Trophoblast cell (in vitro differentiated cells and primary cell): ENCODE results near the gene TRAPPC14.

Experiments
- DNase-seq, 2 donors: peaks; one replicate each; pipeline ENCODE4 v3.0.0-alpha.2; 2016
- H2AFZ ChIP-seq: 2 replicates; pipeline ENCODE4 v1.6.1; 2013; ENCODE audit warnings: low read length, moderate library complexity, mild to moderate bottlenecking; ENCODE audit not compliant: insufficient read depth, poor library complexity
- H2AK5ac ChIP-seq: 2 replicates; pipeline ENCODE4 v1.6.1; 2013; ENCODE audit warnings: mild to moderate bottlenecking, low read length
- H2BK120ac ChIP-seq: 2 replicates; pipeline ENCODE4 v1.6.1; 2013; ENCODE audit warnings: low read length, mild to moderate bottlenecking, moderate library complexity; ENCODE audit not compliant: insufficient read depth, poor library complexity
- H2BK12ac ChIP-seq: 2 replicates; pipeline ENCODE4 v1.6.1; 2013; ENCODE audit warnings: mild to moderate bottlenecking, low read length, moderate library complexity
- H2BK5ac ChIP-seq: 2 replicates; pipeline ENCODE4 v1.6.1; 2013; ENCODE audit warnings: low read length, low read depth, moderate library complexity, mild to moderate bottlenecking; ENCODE audit not compliant: poor library complexity
- H3K14ac ChIP-seq: 2 replicates; pipeline ENCODE4 v1.6.1; 2013; ENCODE audit warnings: mild to moderate bottlenecking, low read length
- H3K18ac ChIP-seq: 2 replicates; pipeline ENCODE4 v1.6.1; 2013; ENCODE audit warnings: mild to moderate bottlenecking, low read length
- H3K23ac ChIP-seq: 2 replicates; pipeline ENCODE4 v1.6.1; 2013; ENCODE audit warnings: low read length
- H3K27ac ChIP-seq: 2 replicates; pipeline ENCODE4 v1.5.1; 2013; ENCODE audit warnings: low read depth, mild to moderate bottlenecking, inconsistent platforms, low read length, moderate library complexity
- H3K27me3 ChIP-seq: 2 replicates; pipeline ENCODE4 v1.6.1; 2013; ENCODE audit warnings: inconsistent platforms, mild to moderate bottlenecking, low read length, moderate library complexity; ENCODE audit not compliant: insufficient read depth
- H3K36me3 ChIP-seq, 2 experiments: 1 replicate in 1 of 2; 2 replicates in 1 of 2; pipeline ENCODE4 v1.6.1; 2013; ENCODE audit warnings: low read length in 2 of 2, mild to moderate bottlenecking in 2 of 2, moderate library complexity in 1 of 2; ENCODE audit not compliant: insufficient read depth in 2 of 2, control insufficient read depth in 1 of 2
- H3K4ac ChIP-seq: 2 replicates; pipeline ENCODE4 v1.6.1; 2013; ENCODE audit warnings: low read depth, mild to moderate bottlenecking, low read length, moderate library complexity
- H3K4me1 ChIP-seq, 2 experiments: 1 replicate in 1 of 2; 2 replicates in 1 of 2; pipeline ENCODE4 v1.6.1; 2013; ENCODE audit warnings: low read length in 2 of 2, mild to moderate bottlenecking in 2 of 2, moderate library complexity in 1 of 2; ENCODE audit not compliant: insufficient read depth in 2 of 2, control insufficient read depth in 1 of 2
- H3K4me2 ChIP-seq: 2 replicates; pipeline ENCODE4 v1.6.1; 2013; ENCODE audit warnings: inconsistent platforms, mild to moderate bottlenecking, low read length, moderate library complexity
- H3K4me3 ChIP-seq: 2 replicates; pipeline ENCODE4 v1.5.1; 2013; ENCODE audit warnings: mild to moderate bottlenecking, low read depth, low read length, inconsistent platforms
- H3K79me1 ChIP-seq: one replicate; pipeline ENCODE4 v1.6.1; 2013; ENCODE audit warnings: low read length
- H3K79me2 ChIP-seq: 2 replicates; pipeline ENCODE4 v1.6.1; 2013; ENCODE audit warnings: low read length, mild to moderate bottlenecking; ENCODE audit not compliant: control insufficient read depth, insufficient read depth, poor library complexity
- H3K9ac ChIP-seq: 2 replicates; pipeline ENCODE4 v1.6.1; 2013; ENCODE audit warnings: mild to moderate bottlenecking, low read length
- H3K9me3 ChIP-seq: 2 replicates; pipeline ENCODE4 v1.6.1; 2013; ENCODE audit warnings: low read depth, mild to moderate bottlenecking, control low read depth, inconsistent platforms, low read length; ENCODE audit not compliant: insufficient read depth
- H4K12ac ChIP-seq: 2 replicates; pipeline ENCODE4 v1.6.1; 2013; ENCODE audit warnings: low read depth, mild to moderate bottlenecking, low read length, moderate library complexity
- H4K8ac ChIP-seq: 2 replicates; pipeline ENCODE4 v1.6.1; 2013; ENCODE audit warnings: low read depth, mild to moderate bottlenecking, low read length, moderate library complexity
- H4K91ac ChIP-seq: one replicate; pipeline ENCODE4 v1.6.1; 2013; ENCODE audit warnings: low read depth, mild to moderate bottlenecking, low read length, moderate library complexity
- WGBS: extraction: QIAGEN DNeasy Blood & Tissue Kit; methylation state at CpG from one replicate; pipeline ENCODE4 v1.1.7; 2013; ENCODE audit warnings: missing lambda C conversion rate; ENCODE audit not compliant: insufficient read length, insufficient coverage; ENCODE audit errors: extremely low coverage; 5-methylcytosine and 5-hydroxymethylcytosine counted together

Gene TRAPPC14

GRCh38 chr7:100126931-100127865, 31.3 kb downstream of the TRAPPC14 start, which contains the start of gene MBLAC1:
Gene MBLAC1, plus strand, starts transcription at chr7:100126967. Its CDS starts 429 bp downstream, at chr7:100127396.
- no CpG with 5 or more reads among the region's 85 CpGs for WGBS

DNA sequence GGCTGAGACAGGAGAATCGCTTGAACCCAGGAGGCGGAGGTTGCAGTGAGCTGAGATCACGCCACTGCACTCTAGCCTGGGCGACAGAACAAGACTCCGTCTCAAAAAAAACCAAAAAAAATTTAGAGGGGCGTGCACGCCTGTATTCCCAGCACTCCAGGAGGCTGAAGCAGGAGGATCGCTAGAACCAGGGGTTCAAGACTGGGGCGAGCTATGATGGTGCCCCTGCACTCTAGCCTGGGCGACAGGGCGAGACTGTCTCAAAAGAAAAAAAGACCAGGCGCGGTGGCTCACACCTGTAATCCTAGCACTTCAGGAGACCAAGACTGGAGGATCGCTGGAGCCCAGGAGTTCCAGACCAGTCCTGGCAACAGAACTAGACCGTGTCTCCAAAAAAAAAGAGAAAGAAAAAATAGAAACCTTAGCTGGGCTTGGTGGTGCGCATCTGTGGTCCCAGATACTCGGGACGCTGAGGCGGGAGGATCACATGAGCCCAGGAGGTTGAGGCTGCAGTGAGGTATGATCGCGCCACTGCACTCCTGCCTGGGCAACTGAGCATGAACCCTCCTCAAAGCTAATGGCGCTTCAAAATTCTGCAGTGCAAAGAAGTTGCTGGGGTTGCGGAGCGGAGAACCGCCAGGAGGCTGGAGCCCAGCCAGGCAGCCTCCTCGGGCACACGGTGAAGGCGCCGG, 32.1 kb downstream of the TRAPPC14 start:
- peak overlapping the region; percentile 3 for H2AK5ac ChIP-seq
- H3K9me3 ChIP-seq: no peaks in the 10 kb centered on the region
- peak overlapping the region; percentile 88 for H3K27ac ChIP-seq
- H3K9ac ChIP-seq: peak overlapping the region; percentile 79
- peaks cover 3 to 17% of the 10 kb centered on the region in 2 experiments for H3K4me1 ChIP-seq
- peak in 1 of 2 donors; percentile 73 for DNase-seq
- peak overlapping the region; percentile 89 for H4K8ac ChIP-seq
- peak overlapping the region; percentile 57 for H3K4ac ChIP-seq
- peak overlapping the region; percentile 12 for H2BK120ac ChIP-seq
- H3K23ac ChIP-seq: no peak overlapping the region
- H2AFZ ChIP-seq: peak overlapping the region; percentile 67
- no peaks in the 10 kb centered on the region for H3K36me3 ChIP-seq
- peak overlapping the region; percentile 41 for H2BK12ac ChIP-seq
- H3K79me1 ChIP-seq: peaks cover 15% of the 10 kb centered on the region
- H3K27me3 ChIP-seq: no peaks in the 10 kb centered on the region
- H3K14ac ChIP-seq: peak overlapping the region; percentile 85
- peak overlapping the region; percentile 92 for H4K91ac ChIP-seq
- WGBS: no CpG with 5 or more reads among the region's 29 CpGs
- H3K79me2 ChIP-seq: peaks cover 13% of the 10 kb centered on the region
- H3K4me2 ChIP-seq: peak overlapping the region; percentile 75
- peak overlapping the region; percentile 73 for H3K18ac ChIP-seq
- H4K12ac ChIP-seq: peak overlapping the region; percentile 85
- peak overlapping the region; percentile 87 for H2BK5ac ChIP-seq
- H3K4me3 ChIP-seq: peak overlapping the region; percentile 81

More at GRCh38 chr7:100126931-100127865, 31.3 kb downstream of the TRAPPC14 start, which contains the start of gene MBLAC1:
- H3K4ac ChIP-seq: peak within 1 kb of the TSS; percentile 60
- H3K14ac ChIP-seq: peak within 1 kb of the TSS; percentile 85
- peak within 1 kb of the TSS; percentile 50 for H2AK5ac ChIP-seq
- H3K79me2 ChIP-seq: peaks cover 13% of the 10 kb centered on the region
- H3K4me3 ChIP-seq: peak within 1 kb of the TSS; percentile 81
- H3K4me2 ChIP-seq: peak within 1 kb of the TSS; percentile 75
- peak within 1 kb of the TSS; percentile 87 for H2BK5ac ChIP-seq
- H4K91ac ChIP-seq: peak within 1 kb of the TSS; percentile 92
- no peaks in the 10 kb centered on the region for H3K27me3 ChIP-seq
- peak within 1 kb of the TSS; percentile 73 for H3K18ac ChIP-seq
- H3K79me1 ChIP-seq: peaks cover 15% of the 10 kb centered on the region
- H2BK12ac ChIP-seq: peak within 1 kb of the TSS; percentile 41
- peak within 1 kb of the TSS; percentile 79 for H3K9ac ChIP-seq
- no peak within 1 kb of the TSS for H3K23ac ChIP-seq
- H3K9me3 ChIP-seq: no peaks in the 10 kb centered on the region
- peak within 1 kb of the TSS; percentile 45 for H2BK120ac ChIP-seq
- peak within 1 kb of the TSS; percentile 89 for H4K8ac ChIP-seq
- peak within 1 kb of the TSS; percentile 67 for H2AFZ ChIP-seq
- H3K4me1 ChIP-seq: peaks cover 3 to 14% of the 10 kb centered on the region in 2 experiments
- peak within 1 kb of the TSS; percentile 88 for H3K27ac ChIP-seq
- peak; percentile 79 to 92 for DNase-seq
- peak within 1 kb of the TSS; percentile 95 for H4K12ac ChIP-seq
- no peaks in the 10 kb centered on the region for H3K36me3 ChIP-seq

- no peak overlapping the region for H3K9ac ChIP-seq
- H3K79me1 ChIP-seq: peaks cover 15% of the 10 kb centered on the region
- no peak overlapping the region for H3K23ac ChIP-seq
- no peak overlapping the region for H2BK12ac ChIP-seq
- peaks cover 7 to 21% of the 10 kb centered on the region in 2 experiments for H3K4me1 ChIP-seq
- no peak overlapping the region for H3K4ac ChIP-seq
- H3K18ac ChIP-seq: no peak overlapping the region
- H4K12ac ChIP-seq: no peak overlapping the region
- no peak overlapping the region for H3K4me2 ChIP-seq
- no peak overlapping the region for H4K91ac ChIP-seq
- WGBS: no CpG with 5 or more reads among the region's 4 CpGs
- H3K79me2 ChIP-seq: peaks cover 13% of the 10 kb centered on the region
- H3K14ac ChIP-seq: no peak overlapping the region
- DNase-seq: no peak
- no peak overlapping the region for H4K8ac ChIP-seq
- H3K9me3 ChIP-seq: no peaks in the 10 kb centered on the region
- H3K4me3 ChIP-seq: no peak overlapping the region
- no peak overlapping the region for H2AFZ ChIP-seq
- no peak overlapping the region for H3K27ac ChIP-seq
- no peak overlapping the region for H2BK5ac ChIP-seq
- H2AK5ac ChIP-seq: no peak overlapping the region
- no peak overlapping the region for H2BK120ac ChIP-seq
- H3K27me3 ChIP-seq: no peaks in the 10 kb centered on the region
- H3K36me3 ChIP-seq: no peaks in the 10 kb centered on the region
Observed at GRCh38 chr7:100124301-100125230, 34.0 kb downstream of the TRAPPC14 start.
